AG09319 (cell line): Measurements from ENCODE around the gene ASIC3.
"Not testable (repeated sequence)": the region's sequence is repeated elsewhere in the genome, so short reads cannot be mapped to it uniquely, and the experiment has no call there.

Experiments used
- DNase-seq: peaks from one replicate; pipeline ENCODE4 v3.0.0-alpha.2; 2010; ENCODE audit warnings: low read depth; ENCODE audit errors: extremely low read depth
- CTCF ChIP-seq: IDR thresholded peaks from 2 replicates; pipeline ENCODE4 v1.5.1; 2011; ENCODE audit warnings: low read depth, mild to moderate bottlenecking, inconsistent platforms, low read length, moderate library complexity

ASIC3 gene

GRCh38 chr7:151019130-151019447, 29.2 kb upstream of the ASIC3 start:
- DNase-seq = no peak

GRCh38 chr7:151020231-151020630, 28.1 kb upstream of the ASIC3 start:
- no peak for DNase-seq
- TF ChIP-seq CTCF = no peak

More at GRCh38 chr7:151019130-151019447, 29.2 kb upstream of the ASIC3 start:
- no peak for TF ChIP-seq CTCF

GRCh38 chr7:151023232-151023631, 25.1 kb upstream of the ASIC3 start:
- DNase-seq = no peak
- no peak for TF ChIP-seq CTCF

- DNase-seq = no peak
- no peak for TF ChIP-seq CTCF
These were observed 23.8 kb upstream of the ASIC3 start, which contains the start of gene ATG9B for GRCh38 chr7:151024435-151025056. TSS of gene ATG9B (minus strand) at chr7:151024494. CDS start at chr7:151024423, 71 bp downstream.

- no peak for DNase-seq
- no peak for TF ChIP-seq CTCF
These were observed 22.2 kb upstream of the ASIC3 start for GRCh38 chr7:151025924-151026671.

- DNase-seq = not testable (repeated sequence)
These were observed 21.3 kb upstream of the ASIC3 start for GRCh38 chr7:151026771-151027727.

- not testable (repeated sequence) for DNase-seq
These were observed 20.6 kb upstream of the ASIC3 start for GRCh38 chr7:151027728-151028130.
